GM19099 (cell line): ENCODE results near the gene RTN3.

Experiments
- POLR2A ChIP-seq: IDR thresholded peaks from 3 replicates; pipeline ENCODE4 v1.6.1; 2011; ENCODE audit warnings: low read depth; ENCODE audit not compliant: insufficient read length; ENCODE audit errors: extremely low read depth

Gene RTN3

GRCh38 chr11:63671322-63672155 is 9.8 kb upstream of the RTN3 start, which contains the start of gene ATL3:
Gene ATL3, minus strand, starts transcription at chr11:63671376. Its CDS starts 41 bp downstream, at chr11:63671335.
- peak; percentile 69 for TF ChIP-seq POLR2A

GRCh38 chr11:63672156-63672463 is 9.2 kb upstream of the RTN3 start:
- TF ChIP-seq POLR2A, result no peak

DNA sequence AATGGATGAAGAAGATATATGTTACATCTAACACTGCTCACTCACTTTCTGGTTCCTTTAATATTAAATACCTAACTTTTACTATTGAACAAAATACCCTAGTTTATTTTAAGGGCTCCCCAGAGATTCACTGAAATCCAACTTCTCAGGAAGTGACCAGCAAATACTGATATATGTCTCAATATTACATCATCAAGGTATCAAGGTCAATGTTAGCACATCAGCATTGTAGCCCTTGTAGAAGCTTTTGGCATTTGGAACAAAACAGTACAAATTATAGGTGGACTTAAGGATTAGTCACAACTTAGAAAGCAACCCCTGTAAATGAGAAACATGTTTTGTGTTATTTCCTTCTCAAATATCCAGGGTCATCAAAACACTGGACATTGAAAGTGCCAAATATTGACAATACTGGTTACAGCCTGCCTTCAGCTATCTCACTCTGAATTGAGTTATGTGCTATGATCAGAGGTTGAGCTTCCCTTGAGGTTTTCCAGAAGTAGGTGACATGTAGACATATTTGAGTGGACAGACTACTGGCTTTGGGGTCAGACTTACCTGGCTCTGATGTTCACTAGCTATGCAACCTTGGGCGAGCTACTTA is 8.3 kb upstream of the RTN3 start:
- no peak for TF ChIP-seq POLR2A

DNA sequence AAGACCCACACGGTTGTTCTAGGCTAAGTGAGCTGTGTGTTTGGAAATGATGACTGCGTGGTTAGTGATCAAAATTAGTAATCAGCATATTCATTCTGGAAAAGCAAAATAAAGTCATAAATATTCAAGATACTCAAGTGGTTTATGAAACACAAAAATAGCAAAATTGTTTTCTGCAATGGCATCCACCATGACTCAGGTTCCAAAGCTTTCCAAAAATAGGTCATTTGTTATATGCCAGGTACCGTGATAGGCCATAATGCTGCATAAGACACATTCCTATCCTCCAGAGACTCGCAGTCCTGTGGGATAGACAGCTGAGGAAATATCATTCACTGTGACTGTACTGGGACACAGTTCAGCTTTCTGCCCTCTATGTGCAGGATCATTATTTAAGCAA is 7.7 kb upstream of the RTN3 start:
- TF ChIP-seq POLR2A, result no peak

DNA sequence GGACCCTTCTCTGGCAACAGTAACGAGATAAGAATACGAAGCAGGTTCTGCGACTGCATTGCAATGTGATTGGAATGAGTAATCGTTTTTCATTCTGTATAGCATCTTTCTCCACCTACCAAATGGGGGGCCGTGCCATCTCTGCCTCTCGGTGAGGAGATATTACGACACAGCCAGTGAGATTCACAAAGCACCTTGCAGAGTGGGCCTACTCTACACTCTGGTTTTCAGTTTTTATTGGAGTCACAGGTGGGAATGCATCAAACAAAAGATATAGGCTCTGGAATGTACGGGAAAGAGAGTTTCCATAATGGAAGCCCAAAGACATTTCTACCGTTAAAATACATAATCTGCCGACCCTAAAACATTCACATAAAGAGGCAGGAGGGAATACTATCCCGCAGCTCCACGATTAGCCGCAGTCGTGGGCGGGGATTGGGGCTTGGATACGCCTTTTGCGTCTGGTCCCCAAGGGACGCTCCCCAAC is 423 bp upstream of the RTN3 start:
- TF ChIP-seq POLR2A, result no peak

DNA sequence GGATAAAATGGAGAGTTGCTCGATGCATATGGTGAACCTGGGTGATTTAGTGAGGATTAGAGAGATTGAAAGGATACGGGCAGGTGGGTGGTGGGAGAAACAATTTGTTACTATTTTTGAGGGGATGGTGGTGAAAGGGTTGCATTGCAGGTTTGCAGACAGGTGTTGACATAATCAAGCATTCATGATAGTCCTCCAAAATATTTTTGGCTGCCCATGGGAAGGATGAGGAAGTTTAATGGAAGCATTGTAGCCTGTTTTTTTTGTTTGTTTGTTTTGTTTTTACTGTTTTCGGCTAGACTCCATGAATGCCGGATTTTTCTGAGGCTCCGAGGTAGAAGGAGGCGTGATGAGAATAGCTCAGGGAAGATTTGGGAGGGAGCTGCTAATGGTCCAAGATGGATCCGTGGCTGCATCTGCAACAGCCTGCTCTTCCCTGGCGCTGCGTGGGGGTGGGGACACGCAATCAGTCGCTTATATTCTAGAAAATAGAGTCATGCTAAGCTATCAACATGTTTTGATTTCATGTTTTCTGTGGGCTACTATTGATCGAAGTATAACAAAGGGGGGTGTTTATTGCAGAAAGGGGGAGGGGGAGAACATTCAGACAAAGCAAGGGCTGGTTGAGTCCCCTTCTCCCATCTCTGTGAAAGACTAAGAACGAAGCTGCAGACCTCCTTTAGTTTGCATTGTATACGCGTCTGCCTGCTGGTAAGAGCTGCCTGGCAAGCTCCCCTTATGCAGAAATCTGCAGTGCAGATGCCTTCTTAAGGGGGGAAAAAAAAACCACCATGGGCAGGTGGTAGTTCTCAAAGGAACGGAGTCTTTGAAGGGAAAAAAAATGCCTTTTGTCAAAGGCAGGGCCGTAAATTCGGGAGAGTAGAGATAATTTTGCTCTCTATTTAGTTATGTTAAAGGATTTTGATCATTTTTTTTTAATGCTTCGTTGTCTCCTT is 1.0 kb downstream of the RTN3 start:
- no peak for TF ChIP-seq POLR2A

DNA sequence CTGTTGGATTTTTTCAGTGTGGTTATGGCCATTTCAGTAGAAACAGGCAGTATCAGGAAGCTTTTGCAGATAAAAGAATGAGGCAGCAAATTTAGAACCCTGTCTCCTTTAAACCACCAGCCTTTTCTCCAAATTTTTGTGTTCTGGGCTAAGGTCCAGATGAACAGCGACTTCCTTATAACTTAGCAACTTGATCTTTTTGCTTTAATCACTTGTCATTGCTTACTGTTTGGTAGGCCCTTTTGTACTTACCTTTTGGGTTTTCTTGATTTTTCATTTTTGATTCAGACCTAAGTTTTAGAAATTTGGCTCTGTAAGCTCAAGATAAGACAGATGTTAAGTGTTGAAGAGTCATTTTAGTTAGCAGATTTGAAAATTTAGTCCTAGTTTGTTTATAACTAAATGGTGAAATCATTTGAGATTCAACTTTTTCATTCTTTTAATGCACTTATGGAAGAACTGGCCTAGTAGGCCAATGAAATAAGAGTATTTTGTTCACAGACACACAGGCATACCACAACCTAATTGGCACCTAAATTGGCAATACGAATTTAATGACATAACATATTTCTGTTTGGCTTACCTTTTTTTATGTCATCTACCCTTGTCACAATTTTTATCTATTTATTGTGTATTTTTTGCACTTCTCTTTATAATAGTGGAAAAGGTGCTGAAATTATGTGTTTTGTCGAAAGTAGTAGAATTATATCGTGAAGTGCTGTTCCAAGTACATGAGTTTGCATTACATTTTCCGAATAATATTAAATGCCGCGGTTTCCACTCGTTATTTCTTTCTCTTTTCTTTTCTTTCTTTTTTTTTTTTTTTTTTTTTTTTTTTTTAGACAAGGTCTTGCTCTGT is 2.1 kb downstream of the RTN3 start:
- no peak for TF ChIP-seq POLR2A

GRCh38 chr11:63686926-63687325 is 5.6 kb downstream of the RTN3 start:
- no peak for TF ChIP-seq POLR2A

GRCh38 chr11:63687845-63688244 is 6.5 kb downstream of the RTN3 start:
- TF ChIP-seq POLR2A, result no peak

DNA sequence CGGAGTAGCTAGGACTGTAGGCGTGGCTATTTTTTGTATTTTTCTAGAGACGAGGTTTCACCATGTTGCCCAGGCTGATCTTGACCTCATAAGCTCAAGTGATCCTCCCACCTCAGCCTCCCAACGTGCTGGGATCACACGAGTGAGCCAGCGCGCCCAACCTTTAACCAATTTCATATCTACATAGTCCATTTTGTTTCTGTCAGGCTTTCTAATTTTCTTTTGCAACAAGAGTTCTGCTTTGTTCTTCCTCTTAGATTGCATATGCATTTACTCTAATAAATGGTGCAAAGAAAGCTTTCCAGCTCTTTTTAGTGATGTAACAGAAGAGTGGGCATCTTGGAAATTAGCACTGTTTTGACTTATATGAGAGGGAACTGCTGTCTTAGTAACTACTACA is 13.3 kb downstream of the RTN3 start:
- TF ChIP-seq POLR2A, result no peak

DNA sequence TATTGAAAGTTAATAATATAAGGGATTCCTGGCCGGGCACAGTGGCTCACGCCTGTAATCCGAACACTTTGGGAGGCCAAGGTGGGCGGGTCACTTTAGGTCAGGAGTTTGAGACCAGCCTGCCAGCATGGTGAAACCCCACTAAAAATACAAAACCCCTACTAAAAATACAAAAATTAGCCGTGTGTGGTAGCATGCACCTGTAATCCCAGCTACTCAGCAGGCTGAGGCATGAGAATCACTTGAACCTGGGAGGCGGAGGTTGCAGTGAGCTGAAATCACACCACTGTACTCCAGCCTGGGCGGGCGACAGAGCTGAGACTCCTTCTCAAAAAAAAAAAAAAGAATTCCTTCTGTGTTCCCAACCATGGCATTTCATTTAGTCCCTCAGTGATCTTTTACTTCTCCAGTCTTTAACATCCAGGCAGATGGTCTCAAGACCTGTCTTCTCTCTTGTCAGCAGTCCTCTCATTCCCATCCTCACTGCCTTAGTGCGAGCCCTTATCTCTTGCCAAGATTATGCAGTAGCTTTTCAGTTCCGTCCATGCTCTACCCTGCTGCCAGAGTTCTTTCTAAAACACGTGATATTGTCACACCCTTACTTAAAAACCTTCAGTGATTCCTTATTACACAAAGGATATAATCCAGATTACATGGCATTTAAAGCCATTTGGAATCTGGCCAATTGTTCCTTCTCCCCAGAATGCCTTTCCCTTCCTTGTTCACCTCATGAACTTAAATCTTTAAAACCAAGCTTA is 17.9 kb downstream of the RTN3 start:
- no peak for TF ChIP-seq POLR2A

GRCh38 chr11:63699896-63700295 is 18.6 kb downstream of the RTN3 start:
- no peak for TF ChIP-seq POLR2A

- TF ChIP-seq POLR2A, result no peak
Observed at GRCh38 chr11:63705526-63705925, 24.2 kb downstream of the RTN3 start.

- TF ChIP-seq POLR2A, result no peak
Observed at GRCh38 chr11:63708764-63709163, 27.5 kb downstream of the RTN3 start.

GRCh38 chr11:63709336-63709884 is 28.1 kb downstream of the RTN3 start:
- no peak for TF ChIP-seq POLR2A
